ENCODE measurements around the gene EFNA3.

Gene EFNA3

GRCh38 chr1:155127105-155127966, 48.7 kb downstream of the EFNA3 start, which contains the start of gene EFNA1:
Gene EFNA1 (plus strand): TSS chr1:155127876. CDS start chr1:155127978, 102 bp downstream.
- no peak for TF ChIP-seq CTCF (IDR thresholded peaks at IDR 0.05; ENCODE audit: insufficient read depth, missing control alignments)
- no peak for DNase-seq (ENCODE audit: insufficient read length, low spot score)
- no peak for FAIRE-seq

- FAIRE-seq (no peak), DNase-seq (ENCODE audit: insufficient read length, low spot score) (no peak)
- no peak for TF ChIP-seq CTCF (IDR thresholded peaks at IDR 0.05; ENCODE audit: insufficient read depth, missing control alignments)
Observed at GRCh38 chr1:155127967-155128754, 49.5 kb downstream of the EFNA3 start.

GRCh38 chr1:155128755-155129473, 50.3 kb downstream of the EFNA3 start:
- DNase-seq (ENCODE audit: insufficient read length, low spot score), result no peak
- no peak for FAIRE-seq
- no peak for TF ChIP-seq CTCF (IDR thresholded peaks at IDR 0.05; ENCODE audit: insufficient read depth, missing control alignments)

- no peak for FAIRE-seq
- DNase-seq (ENCODE audit: insufficient read length, low spot score), result no peak
- no peak for TF ChIP-seq CTCF (IDR thresholded peaks at IDR 0.05; ENCODE audit: insufficient read depth, missing control alignments)
Observed at GRCh38 chr1:155130272-155131006, 51.8 kb downstream of the EFNA3 start.

- TF ChIP-seq CTCF (IDR thresholded peaks at IDR 0.05; ENCODE audit: insufficient read depth, missing control alignments), result no peak
- no peak for DNase-seq (ENCODE audit: insufficient read length, low spot score)
- FAIRE-seq, result no peak
Observed at GRCh38 chr1:155131285-155131684, 52.6 kb downstream of the EFNA3 start.

- no peak for FAIRE-seq
Observed at GRCh38 chr1:155131856-155132255, 53.2 kb downstream of the EFNA3 start.

More at GRCh38 chr1:155131856-155132255, 53.2 kb downstream of the EFNA3 start:
- DNase-seq (ENCODE audit: insufficient read length, low spot score), result no peak
- TF ChIP-seq CTCF (IDR thresholded peaks at IDR 0.05; ENCODE audit: insufficient read depth, missing control alignments), result no peak

All from D721Med (cell line).